Uterus (tissue), 2 donors: ENCODE data around the gene MRAP.

Experiments used
- POLR2A ChIP-seq, 2 donors: fragments of 450-650 bp; IDR thresholded peaks; one replicate each; pipeline ENCODE4 v1.6.1; 2016; ENCODE audit warnings: antibody characterized with exemption in 2 of 2, mild to moderate bottlenecking in 1 of 2, moderate library complexity in 1 of 2
- TF ChIP-seq, protein P1 (sequence below), 4 experiments: fragments of 200-600 bp in 2 of 4; fragments of 450-650 bp in 2 of 4; sonication (generic) in 2 of 4; IDR thresholded peaks; one replicate each; pipeline ENCODE4 v1.5.1; 2016 to 2019; ENCODE audit warnings: antibody characterized with exemption in 4 of 4, mild to moderate bottlenecking in 2 of 4, moderate library complexity in 1 of 4

DNA sequence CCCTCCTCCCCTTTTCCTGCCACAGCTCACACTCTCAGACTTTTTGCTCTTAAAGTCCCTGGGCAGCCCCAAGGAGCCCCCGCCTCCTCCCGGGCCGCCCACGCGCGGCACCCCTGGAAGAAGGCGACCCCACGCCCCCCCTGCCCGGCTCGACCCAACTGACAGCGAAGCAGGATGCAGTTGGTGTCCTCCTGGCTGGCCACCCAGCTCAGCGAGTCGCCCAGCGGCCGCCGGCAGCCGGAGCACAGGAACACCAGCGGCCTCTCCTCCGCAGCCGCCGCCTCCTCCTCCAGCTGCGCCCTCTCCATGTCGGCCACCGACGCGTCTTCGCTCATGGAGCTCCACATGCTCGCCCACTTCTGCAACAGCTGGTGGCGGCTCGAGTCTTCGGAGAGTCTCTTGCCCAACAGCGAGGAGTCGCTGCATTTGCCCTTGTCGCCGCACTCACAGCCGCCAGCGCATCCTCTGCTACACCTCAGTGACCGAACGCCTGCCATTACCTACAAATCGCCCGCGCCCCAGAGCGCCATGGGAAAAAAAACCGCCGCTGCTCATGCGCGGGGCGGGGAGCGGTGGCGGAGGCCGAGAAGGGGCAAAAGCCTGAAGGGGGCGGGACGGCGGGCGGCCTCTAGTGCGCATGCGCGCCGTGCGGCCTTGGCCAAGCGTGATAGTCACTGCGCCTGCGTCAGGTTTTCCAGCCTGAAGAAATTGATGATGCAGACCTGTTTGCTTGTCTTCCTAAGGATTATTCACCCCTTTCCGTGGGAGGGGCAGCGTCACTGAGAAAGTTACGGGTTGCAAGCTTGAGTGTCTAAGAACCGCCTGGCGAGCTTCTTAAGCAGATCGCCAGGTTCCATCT lies 19.9 kb upstream of the MRAP start, which contains the start of gene MIS18A:
- TF ChIP-seq, protein P1, sequence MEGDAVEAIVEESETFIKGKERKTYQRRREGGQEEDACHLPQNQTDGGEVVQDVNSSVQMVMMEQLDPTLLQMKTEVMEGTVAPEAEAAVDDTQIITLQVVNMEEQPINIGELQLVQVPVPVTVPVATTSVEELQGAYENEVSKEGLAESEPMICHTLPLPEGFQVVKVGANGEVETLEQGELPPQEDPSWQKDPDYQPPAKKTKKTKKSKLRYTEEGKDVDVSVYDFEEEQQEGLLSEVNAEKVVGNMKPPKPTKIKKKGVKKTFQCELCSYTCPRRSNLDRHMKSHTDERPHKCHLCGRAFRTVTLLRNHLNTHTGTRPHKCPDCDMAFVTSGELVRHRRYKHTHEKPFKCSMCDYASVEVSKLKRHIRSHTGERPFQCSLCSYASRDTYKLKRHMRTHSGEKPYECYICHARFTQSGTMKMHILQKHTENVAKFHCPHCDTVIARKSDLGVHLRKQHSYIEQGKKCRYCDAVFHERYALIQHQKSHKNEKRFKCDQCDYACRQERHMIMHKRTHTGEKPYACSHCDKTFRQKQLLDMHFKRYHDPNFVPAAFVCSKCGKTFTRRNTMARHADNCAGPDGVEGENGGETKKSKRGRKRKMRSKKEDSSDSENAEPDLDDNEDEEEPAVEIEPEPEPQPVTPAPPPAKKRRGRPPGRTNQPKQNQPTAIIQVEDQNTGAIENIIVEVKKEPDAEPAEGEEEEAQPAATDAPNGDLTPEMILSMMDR (IDR thresholded peaks at IDR 0.05), result peak; percentile 16 to 46 (median 30)
- peak; percentile 61 to 62 for TF ChIP-seq POLR2A (IDR thresholded peaks at IDR 0.05)
